HEK293 (cell line): ENCODE measurements around the gene MLX.

Source experiments
- HIC1 ChIP-seq: fragments of 450-650 bp; formaldehyde crosslinking; IDR thresholded peaks from 2 replicates; pipeline ENCODE4 v1.5.1; 2016; ENCODE audit warnings: missing biosample characterization, missing genetic modification characterization
- IKZF3 ChIP-seq: fragments of 450-650 bp; IDR thresholded peaks from 2 replicates; pipeline ENCODE4 v1.5.0; 2018; ENCODE audit warnings: missing biosample characterization, mild to moderate bottlenecking, missing genetic modification characterization, moderate library complexity
- KLF16 ChIP-seq: fragments of 450-650 bp; formaldehyde crosslinking; IDR thresholded peaks from 2 replicates; pipeline ENCODE4 v1.5.1; 2017; ENCODE audit warnings: missing biosample characterization, missing genetic modification characterization
- KLF8 ChIP-seq: fragments of 450-650 bp; formaldehyde crosslinking; IDR thresholded peaks from 2 replicates; pipeline ENCODE4 v1.5.1; 2016; ENCODE audit warnings: missing biosample characterization, missing genetic modification characterization
- PBX3 ChIP-seq: sonication (generic); formaldehyde crosslinking; IDR thresholded peaks from 2 replicates; pipeline ENCODE4 v1.8.1; 2022; ENCODE audit warnings: mild to moderate bottlenecking, moderate library complexity, missing genetic modification reagents
- PRDM1 ChIP-seq: fragments of 450-650 bp; formaldehyde crosslinking; IDR thresholded peaks from 2 replicates; pipeline ENCODE4; 2016; ENCODE audit warnings: missing biosample characterization, missing genetic modification characterization
- ZBTB10 ChIP-seq: fragments of 450-650 bp; formaldehyde crosslinking; IDR thresholded peaks from 2 replicates; pipeline ENCODE4 v1.5.1; 2016; ENCODE audit warnings: missing biosample characterization, missing genetic modification characterization
- ZBTB26 ChIP-seq: fragments of 450-650 bp; formaldehyde crosslinking; optimal IDR thresholded peaks from 2 replicates; pipeline ENCODE3; 2016; ENCODE audit warnings: missing biosample characterization, mild to moderate bottlenecking, missing genetic modification characterization
- ZFHX2 ChIP-seq: fragments of 450-650 bp; formaldehyde crosslinking; conservative IDR thresholded peaks from 2 replicates; pipeline ENCODE4 v1.5.1; 2016; ENCODE audit warnings: missing biosample characterization, missing genetic modification characterization
- ZFP37 ChIP-seq: fragments of 450-650 bp; formaldehyde crosslinking; IDR thresholded peaks from 2 replicates; pipeline ENCODE4 v1.5.1; 2016; ENCODE audit warnings: missing biosample characterization, missing genetic modification characterization
- ZIC2 ChIP-seq: fragments of 450-650 bp; formaldehyde crosslinking; IDR thresholded peaks from 2 replicates; pipeline ENCODE4 v1.5.1; 2016; ENCODE audit warnings: missing biosample characterization, missing genetic modification characterization
- ZNF2 ChIP-seq: fragments of 450-650 bp; formaldehyde crosslinking; IDR thresholded peaks from 2 replicates; pipeline ENCODE4 v1.5.1; 2016; ENCODE audit warnings: missing biosample characterization, missing genetic modification characterization
- ZNF248 ChIP-seq: fragments of 450-650 bp; formaldehyde crosslinking; IDR thresholded peaks from 2 replicates; pipeline ENCODE4 v1.5.1; 2017; ENCODE audit warnings: missing biosample characterization, missing genetic modification characterization
- ZNF335 ChIP-seq: fragments of 450-650 bp; formaldehyde crosslinking; conservative IDR thresholded peaks from 2 replicates; pipeline ENCODE4 v1.5.1; 2016; ENCODE audit warnings: missing biosample characterization, missing genetic modification characterization
- ZNF488 ChIP-seq: fragments of 450-650 bp; formaldehyde crosslinking; IDR thresholded peaks from 2 replicates; pipeline ENCODE4 v1.5.1; 2016; ENCODE audit warnings: missing biosample characterization, missing genetic modification characterization
- ZNF501 ChIP-seq: fragments of 450-650 bp; formaldehyde crosslinking; IDR thresholded peaks from 2 replicates; pipeline ENCODE4 v1.5.1; 2016; ENCODE audit warnings: missing biosample characterization, missing genetic modification characterization
- ZNF518A ChIP-seq: fragments of 450-650 bp; formaldehyde crosslinking; conservative IDR thresholded peaks from 2 replicates; pipeline ENCODE4 v1.5.1; 2016; ENCODE audit warnings: low read depth, missing biosample characterization, missing genetic modification characterization
- ZNF610 ChIP-seq: fragments of 450-650 bp; formaldehyde crosslinking; IDR thresholded peaks from 2 replicates; pipeline ENCODE4 v1.5.1; 2016; ENCODE audit warnings: missing biosample characterization, missing genetic modification characterization, borderline replicate concordance
- ZNF629 ChIP-seq: fragments of 450-650 bp; formaldehyde crosslinking; IDR thresholded peaks from 2 replicates; pipeline ENCODE4 v1.5.1; 2017; ENCODE audit warnings: missing biosample characterization, missing genetic modification characterization
- ZNF645 ChIP-seq: fragments of 450-650 bp; formaldehyde crosslinking; IDR thresholded peaks from 2 replicates; pipeline ENCODE4; 2016; ENCODE audit warnings: missing biosample characterization, missing genetic modification characterization
- ZNF664 ChIP-seq: fragments of 450-650 bp; formaldehyde crosslinking; IDR thresholded peaks from 2 replicates; pipeline ENCODE4 v1.5.1; 2016; ENCODE audit warnings: missing biosample characterization, missing genetic modification characterization
- ZNF701 ChIP-seq: fragments of 450-650 bp; formaldehyde crosslinking; IDR thresholded peaks from 2 replicates; pipeline ENCODE4 v1.5.1; 2016; ENCODE audit warnings: missing biosample characterization, missing genetic modification characterization
- ZNF776 ChIP-seq: fragments of 450-650 bp; formaldehyde crosslinking; IDR thresholded peaks from 2 replicates; pipeline ENCODE4 v1.5.0; 2017; ENCODE audit warnings: missing biosample characterization, missing genetic modification characterization, borderline replicate concordance
- ZSCAN30 ChIP-seq: fragments of 450-650 bp; IDR thresholded peaks from 2 replicates; pipeline ENCODE4 v1.5.1; 2018; ENCODE audit warnings: missing biosample characterization, mild to moderate bottlenecking, missing genetic modification characterization, moderate library complexity

MLX gene

GRCh38 chr17:42577532-42578281 is 10.8 kb downstream of the MLX start, which contains the start of gene PSMC3IP (continued):
- TF ChIP-seq PBX3 (CRISPR knock-in tag) (0 out of 2 replicates have a peak, but pooled peaks have one; percentile 29), ZSCAN30 (tag by site-specific recombination) (0 out of 2 replicates have a peak, but pooled peaks have one; percentile 11), ZNF629 (peak; percentile 71), ZNF664 (tag by site-specific recombination) (no peak), PRDM1 (tag by site-specific recombination) (peak; percentile 55; the same call in 1 of the 2 replicates), HIC1 (tag by site-specific recombination) (peak; percentile 14; the same call in 1 of the 2 replicates), KLF8 (tag by site-specific recombination) (peak; percentile 75), ZNF610 (tag by site-specific recombination) (0 out of 2 replicates have a peak, but pooled peaks have one; percentile 45), IKZF3 (no peak), ZFHX2 (tag by site-specific recombination) (peak; percentile 56), ZNF248 (tag by site-specific recombination) (no peak), ZNF488 (tag by site-specific recombination) (no peak), ZIC2 (peak; percentile 25; the same call in 1 of the 2 replicates), ZNF776 (no peak), ZNF501 (tag by site-specific recombination) (peak; percentile 84; the same call in 1 of the 2 replicates), ZNF2 (peak; percentile 48; the same call in 1 of the 2 replicates), ZBTB26 (tag by site-specific recombination) (peak; percentile 47), ZNF518A (peak; percentile 53; the same call in 1 of the 2 replicates), ZNF335 (tag by site-specific recombination) (peak; percentile 84), ZFP37 (tag by site-specific recombination) (0 out of 2 replicates have a peak, but pooled peaks have one; percentile 54), ZBTB10 (tag by site-specific recombination) (0 out of 2 replicates have a peak, but pooled peaks have one; percentile 12), ZNF645 (tag by site-specific recombination) (no peak), ZNF701 (tag by site-specific recombination) (no peak), KLF16 (peak; percentile 47; the same call in 1 of the 2 replicates)
